Retinal pigment epithelial cell (primary cell): ENCODE data around the gene NKAIN2.
"Not testable (repeated sequence)": the region's sequence is repeated elsewhere in the genome, so short reads cannot be mapped to it uniquely, and the experiment has no call there.

Experiments used
- DNase-seq: peaks from one replicate; pipeline ENCODE4 v3.0.0-alpha.2; 2010; ENCODE audit warnings: low read depth
- H3K4me3 ChIP-seq: 2 replicates; pipeline ENCODE4 v1.5.1; 2011; ENCODE audit warnings: mild to moderate bottlenecking, low read length, control low read depth, moderate library complexity
- CTCF ChIP-seq: conservative IDR thresholded peaks from 2 replicates; pipeline ENCODE4 v1.5.1; 2011; ENCODE audit warnings: low read depth, low read length, control low read depth, inconsistent platforms

The NKAIN2 gene

DNA sequence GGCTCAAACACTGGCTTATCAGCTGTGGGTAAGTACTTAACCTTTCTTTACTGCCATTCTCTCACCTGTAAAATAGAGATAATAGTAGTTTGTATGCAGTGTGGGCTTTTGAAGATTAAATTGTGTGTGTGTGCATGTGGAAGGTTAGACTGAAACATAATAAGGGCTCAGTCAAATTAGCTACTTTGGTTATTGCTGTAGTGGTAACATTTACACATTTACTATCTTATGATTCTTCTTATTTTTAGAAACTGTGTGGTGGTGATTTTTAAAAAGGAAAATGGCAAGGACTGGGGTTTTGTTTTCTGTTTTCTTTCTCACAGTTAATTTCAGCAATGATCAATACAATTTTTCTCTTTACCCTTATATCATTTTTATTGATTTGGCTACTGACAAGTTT is 206.9 kb downstream of the NKAIN2 start:
- no peak for DNase-seq
- H3K4me3 ChIP-seq: no peak overlapping the region
- TF ChIP-seq CTCF: no peak

DNA sequence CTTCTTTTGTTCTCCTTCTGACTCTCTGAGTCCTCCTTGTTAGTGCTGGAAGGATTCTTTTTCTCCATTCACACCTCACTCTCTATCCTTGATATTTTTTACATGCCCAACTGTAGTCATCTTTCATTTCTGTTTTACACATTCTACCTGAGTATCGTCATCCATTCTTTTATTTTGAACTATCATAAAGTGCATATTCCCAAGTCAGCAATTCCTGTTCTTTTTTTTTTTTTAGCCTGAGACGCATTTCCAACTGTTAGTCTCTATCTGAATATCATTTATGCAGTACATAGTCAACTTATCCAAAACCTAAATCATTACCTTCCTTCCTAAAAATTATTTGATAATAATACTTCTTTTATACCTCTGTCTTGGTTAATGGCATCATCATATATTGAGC is 207.5 kb downstream of the NKAIN2 start:
- DNase-seq: no peak
- no peak overlapping the region for H3K4me3 ChIP-seq
- no peak for TF ChIP-seq CTCF

DNA sequence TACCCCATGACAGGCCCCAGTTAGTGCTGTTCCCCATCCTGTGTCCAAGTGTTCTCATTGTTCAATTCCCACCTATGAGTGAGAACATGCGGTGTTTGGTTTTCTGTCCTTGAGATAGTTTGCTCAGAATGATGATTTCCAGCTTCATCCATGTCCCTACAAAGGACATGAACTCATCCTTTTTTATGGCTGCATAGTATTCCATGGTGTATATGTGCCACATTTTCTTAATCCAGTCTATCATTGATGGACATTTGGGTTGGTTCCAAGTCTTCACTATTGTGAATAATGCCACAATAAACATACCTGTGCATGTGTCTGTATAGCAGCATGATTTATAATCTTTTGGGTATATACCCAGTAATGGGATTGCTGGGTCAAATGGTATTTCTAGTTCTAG is 218.4 kb downstream of the NKAIN2 start:
- not testable (repeated sequence) for H3K4me3 ChIP-seq, DNase-seq

- no peak for TF ChIP-seq CTCF
- no peak overlapping the region for H3K4me3 ChIP-seq
- DNase-seq: no peak
These were observed 219.0 kb downstream of the NKAIN2 start for GRCh38 chr6:124022641-124023040.

- DNase-seq: no peak
- H3K4me3 ChIP-seq: no peak overlapping the region
- no peak for TF ChIP-seq CTCF
These were observed 223.0 kb downstream of the NKAIN2 start for GRCh38 chr6:124026694-124027093.

DNA sequence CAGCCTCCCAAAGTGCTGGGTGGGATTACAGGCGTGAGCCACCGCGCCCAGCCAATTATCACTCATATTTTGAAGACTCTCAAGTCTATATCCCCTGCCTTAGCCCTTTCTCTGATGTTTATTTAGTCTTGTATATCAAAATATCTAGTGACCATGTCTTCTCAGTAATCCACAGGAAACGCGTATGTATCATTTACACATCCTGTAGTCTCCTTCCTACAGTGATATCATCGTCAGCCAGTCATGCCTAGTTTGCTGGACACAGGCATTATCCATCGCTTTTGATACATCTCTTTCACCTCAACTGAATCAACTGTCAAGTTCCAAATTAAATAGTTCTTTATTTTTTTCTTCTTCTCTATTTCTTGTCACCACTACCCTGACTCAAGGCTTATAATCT is 223.7 kb downstream of the NKAIN2 start:
- TF ChIP-seq CTCF: no peak
- no peak overlapping the region for H3K4me3 ChIP-seq
- DNase-seq: no peak

DNA sequence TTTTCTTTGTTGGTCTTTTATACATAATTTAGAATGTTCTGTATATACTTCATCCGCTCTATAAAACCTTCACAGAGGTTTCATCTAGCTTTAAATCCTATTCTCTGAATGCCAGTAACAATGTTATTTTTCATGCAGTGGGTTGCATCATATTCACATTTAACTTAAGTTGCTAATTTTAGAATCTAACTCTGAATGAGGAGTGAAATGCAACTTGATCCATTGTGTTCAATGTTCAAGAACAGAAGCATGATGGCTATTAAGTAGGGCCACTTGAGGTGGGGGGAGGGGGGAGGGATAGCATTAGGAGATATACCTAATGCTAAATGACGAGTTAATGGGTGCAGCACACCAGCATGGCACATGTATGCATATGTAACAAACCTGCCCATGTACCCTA is 224.5 kb downstream of the NKAIN2 start:
- no peak overlapping the region for H3K4me3 ChIP-seq
- DNase-seq: no peak
- no peak for TF ChIP-seq CTCF

- no peak for DNase-seq
- no peak overlapping the region for H3K4me3 ChIP-seq
- TF ChIP-seq CTCF: no peak
These were observed 225.9 kb downstream of the NKAIN2 start for GRCh38 chr6:124029567-124029966.
